K562 (cell line): ENCODE measurements around the gene FANCD2. TPM values are rescaled to one million over a fixed set of nuclear protein-coding genes. Genes with fewer than 3 reads are reported as not detected.
A peak's percentile ranks its signal among the peaks of the same experiment; 100 is the strongest.

Experiments
- FOXK2 ChIP-seq, 2 experiments: fragments of 450-650 bp; IDR thresholded peaks in 1 of 2; conservative IDR thresholded peaks in 1 of 2; 2 replicates each; pipeline ENCODE4 v1.6.1; 2016; ENCODE audit warnings: low read depth in 2 of 2, mild to moderate bottlenecking in 1 of 2
- KLF6 ChIP-seq: fragments of 250-450 bp; sonication (Bioruptor Pico); IDR thresholded peaks from 2 replicates; pipeline ENCODE4 v1.4.0; 2020; ENCODE audit warnings: mild to moderate bottlenecking, moderate library complexity, borderline replicate concordance
- NR4A1 ChIP-seq, 2 experiments: fragments of 250-450 bp in 1 of 2; fragments of 450-650 bp in 1 of 2; sonication (Bioruptor Pico) in 1 of 2; IDR thresholded peaks; 2 replicates each; pipeline versions ENCODE4 v1.4.0 to v1.6.1; 2016 to 2020; ENCODE audit warnings: mild to moderate bottlenecking in 2 of 2, missing compliant biosample characterization in 1 of 2, missing genetic modification characterization in 1 of 2, moderate library complexity in 1 of 2
- NRF1 ChIP-seq, 2 experiments: fragments of 450-650 bp; IDR thresholded peaks in 1 of 2; conservative IDR thresholded peaks in 1 of 2; 2 replicates each; pipeline ENCODE4 v1.6.1; 2014; ENCODE audit warnings: mild to moderate bottlenecking in 2 of 2
- TGIF2 ChIP-seq: sonication (generic); formaldehyde crosslinking; IDR thresholded peaks from 2 replicates; pipeline ENCODE4 v1.8.1; 2022; ENCODE audit warnings: mild to moderate bottlenecking, missing genetic modification reagents, moderate library complexity
- THAP7 ChIP-seq: fragments of 250-450 bp; sonication (Bioruptor Pico); IDR thresholded peaks from 2 replicates; pipeline ENCODE4 v1.5.0; 2021
- THRAP3 ChIP-seq: fragments of 450-650 bp; IDR thresholded peaks from 2 replicates; pipeline ENCODE4 v1.6.1; 2016; ENCODE audit warnings: mild to moderate bottlenecking, inconsistent platforms, borderline replicate concordance
- ZFP36 ChIP-seq: fragments of 150-350 bp; IDR thresholded peaks from 2 replicates; pipeline ENCODE4 v1.6.1; 2018; ENCODE audit warnings: low read length, low read depth; ENCODE audit not compliant: partially characterized antibody
- ZNF134 ChIP-seq: fragments of 250-450 bp; sonication (Bioruptor Pico); conservative IDR thresholded peaks from 2 replicates; pipeline ENCODE4 v1.4.0; 2020
- ZNF79 ChIP-seq: fragments of 250-450 bp; sonication (Bioruptor Pico); IDR thresholded peaks from 2 replicates; pipeline ENCODE4 v1.4.0; 2020; ENCODE audit warnings: low read depth, mild to moderate bottlenecking, moderate library complexity
- polyA plus RNA-seq, 8 experiments: library from polyadenylated mRNA; depleted of rRNA in 4 of 8; stranded (reverse) in 5 of 8; unstranded in 3 of 8; fragments of >200 nt; fragmentation: Nextera tagmentation in 2 of 8; fragmentation: Illumina TruSeq in 1 of 8; extraction: Ambion mirVana in 2 of 8; extraction: Trizol in 1 of 8; gene quantifications; 2 replicates each; pipeline versions ENCODE4 v1.2.1 to v1.2.3, GENCODE V29; 2011 to 2014; ENCODE audit warnings: inconsistent platforms in 1 of 8, missing spikeins in 1 of 8
- total RNA-seq, 7 experiments: library from RNA; depleted of rRNA in 6 of 7; stranded (reverse); fragments of >200 nt in 6 of 7; fragmentation: Illumina TruSeq in 2 of 7; extraction: Trizol in 2 of 7; gene quantifications; 2 replicates each; pipeline versions ENCODE4 v1.2.1 to v1.2.3, GENCODE V29; 2011 to 2021; ENCODE audit warnings: low replicate concordance in 1 of 7
- TF ChIP-seq, protein P1 (sequence below), 2 experiments: fragments of 450-650 bp in 1 of 2; sonication (generic) in 1 of 2; formaldehyde crosslinking in 1 of 2; IDR thresholded peaks; 2 replicates each; pipeline versions ENCODE4 v1.7.1 to v1.9.0; 2016 to 2022; ENCODE audit warnings: inconsistent platforms in 1 of 2, mild to moderate bottlenecking in 1 of 2, missing genetic modification reagents in 1 of 2
- TF ChIP-seq, protein P2 (sequence below), 2 experiments: fragments of 450-650 bp in 1 of 2; IDR thresholded peaks; 2 replicates each; pipeline ENCODE4 v1.6.1; 2011 to 2017; ENCODE audit warnings: low read depth in 2 of 2, antibody characterized with exemption in 1 of 2, borderline replicate concordance in 1 of 2, low read length in 1 of 2, mild to moderate bottlenecking in 1 of 2, mixed read lengths in 1 of 2; ENCODE audit not compliant: control insufficient read depth in 1 of 2

Gene FANCD2
- total and polyA plus RNA-seq, 9 of the 15 experiments (the other 6 are each of a cell fraction or from before 2014, with no cell fraction given) = 59.4 to 137 (median 96.1) TPM

DNA sequence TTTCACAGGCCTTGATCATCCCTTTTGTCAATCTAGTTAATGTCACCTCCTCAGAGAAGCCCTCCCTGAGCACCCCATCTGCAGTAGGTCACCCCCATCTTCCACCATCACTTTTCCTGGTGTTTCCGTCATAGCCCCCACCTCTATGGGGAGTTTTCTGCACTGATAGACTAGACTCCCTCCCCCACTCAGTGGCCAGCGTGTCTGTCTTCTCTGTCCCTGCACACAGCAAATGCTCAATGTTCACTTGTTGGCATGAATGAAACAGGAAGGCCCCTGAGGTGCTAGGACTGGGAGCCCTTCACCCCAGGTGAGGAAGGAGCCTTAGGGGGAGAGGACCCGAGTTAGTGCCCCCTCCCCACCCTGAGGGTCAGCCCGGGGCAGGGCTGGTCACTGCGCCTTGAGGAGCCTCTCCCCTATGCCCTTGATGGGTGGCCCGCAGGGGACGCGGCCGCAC, 15.8 kb upstream of the FANCD2 start (continued):
- TF ChIP-seq, protein P1, sequence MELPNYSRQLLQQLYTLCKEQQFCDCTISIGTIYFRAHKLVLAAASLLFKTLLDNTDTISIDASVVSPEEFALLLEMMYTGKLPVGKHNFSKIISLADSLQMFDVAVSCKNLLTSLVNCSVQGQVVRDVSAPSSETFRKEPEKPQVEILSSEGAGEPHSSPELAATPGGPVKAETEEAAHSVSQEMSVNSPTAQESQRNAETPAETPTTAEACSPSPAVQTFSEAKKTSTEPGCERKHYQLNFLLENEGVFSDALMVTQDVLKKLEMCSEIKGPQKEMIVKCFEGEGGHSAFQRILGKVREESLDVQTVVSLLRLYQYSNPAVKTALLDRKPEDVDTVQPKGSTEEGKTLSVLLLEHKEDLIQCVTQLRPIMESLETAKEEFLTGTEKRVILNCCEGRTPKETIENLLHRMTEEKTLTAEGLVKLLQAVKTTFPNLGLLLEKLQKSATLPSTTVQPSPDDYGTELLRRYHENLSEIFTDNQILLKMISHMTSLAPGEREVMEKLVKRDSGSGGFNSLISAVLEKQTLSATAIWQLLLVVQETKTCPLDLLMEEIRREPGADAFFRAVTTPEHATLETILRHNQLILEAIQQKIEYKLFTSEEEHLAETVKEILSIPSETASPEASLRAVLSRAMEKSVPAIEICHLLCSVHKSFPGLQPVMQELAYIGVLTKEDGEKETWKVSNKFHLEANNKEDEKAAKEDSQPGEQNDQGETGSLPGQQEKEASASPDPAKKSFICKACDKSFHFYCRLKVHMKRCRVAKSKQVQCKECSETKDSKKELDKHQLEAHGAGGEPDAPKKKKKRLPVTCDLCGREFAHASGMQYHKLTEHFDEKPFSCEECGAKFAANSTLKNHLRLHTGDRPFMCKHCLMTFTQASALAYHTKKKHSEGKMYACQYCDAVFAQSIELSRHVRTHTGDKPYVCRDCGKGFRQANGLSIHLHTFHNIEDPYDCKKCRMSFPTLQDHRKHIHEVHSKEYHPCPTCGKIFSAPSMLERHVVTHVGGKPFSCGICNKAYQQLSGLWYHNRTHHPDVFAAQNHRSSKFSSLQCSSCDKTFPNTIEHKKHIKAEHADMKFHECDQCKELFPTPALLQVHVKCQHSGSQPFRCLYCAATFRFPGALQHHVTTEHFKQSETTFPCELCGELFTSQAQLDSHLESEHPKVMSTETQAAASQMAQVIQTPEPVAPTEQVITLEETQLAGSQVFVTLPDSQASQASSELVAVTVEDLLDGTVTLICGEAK (IDR thresholded peaks at IDR 0.05) = no peak
- TF ChIP-seq, protein P1 (CRISPR knock-in tag; IDR thresholded peaks at IDR 0.05) = no peak
- TF ChIP-seq TGIF2 (CRISPR knock-in tag) (no peak), NRF1 (conservative IDR thresholded peaks at IDR 0.05 in 1 of 2, IDR thresholded peaks at IDR 0.05 in 1 of 2) (no peak), KLF6 (CRISPR knock-in tag) (no peak), THRAP3 (no peak), ZNF79 (CRISPR knock-in tag) (no peak), NR4A1 (CRISPR knock-in tag; IDR thresholded peaks at IDR 0.05) (no peak), NR4A1 (tag; IDR thresholded peaks at IDR 0.05) (0 out of 2 replicates have a peak, but pooled peaks have one; percentile 29), ZFP36 (peak; percentile 82), ZNF134 (no peak), FOXK2 (conservative IDR thresholded peaks at IDR 0.05 in 1 of 2, IDR thresholded peaks at IDR 0.05 in 1 of 2; ENCODE audit: low read depth in 2 of 2) (no peak), THAP7 (no peak)
- TF ChIP-seq, protein P2, sequence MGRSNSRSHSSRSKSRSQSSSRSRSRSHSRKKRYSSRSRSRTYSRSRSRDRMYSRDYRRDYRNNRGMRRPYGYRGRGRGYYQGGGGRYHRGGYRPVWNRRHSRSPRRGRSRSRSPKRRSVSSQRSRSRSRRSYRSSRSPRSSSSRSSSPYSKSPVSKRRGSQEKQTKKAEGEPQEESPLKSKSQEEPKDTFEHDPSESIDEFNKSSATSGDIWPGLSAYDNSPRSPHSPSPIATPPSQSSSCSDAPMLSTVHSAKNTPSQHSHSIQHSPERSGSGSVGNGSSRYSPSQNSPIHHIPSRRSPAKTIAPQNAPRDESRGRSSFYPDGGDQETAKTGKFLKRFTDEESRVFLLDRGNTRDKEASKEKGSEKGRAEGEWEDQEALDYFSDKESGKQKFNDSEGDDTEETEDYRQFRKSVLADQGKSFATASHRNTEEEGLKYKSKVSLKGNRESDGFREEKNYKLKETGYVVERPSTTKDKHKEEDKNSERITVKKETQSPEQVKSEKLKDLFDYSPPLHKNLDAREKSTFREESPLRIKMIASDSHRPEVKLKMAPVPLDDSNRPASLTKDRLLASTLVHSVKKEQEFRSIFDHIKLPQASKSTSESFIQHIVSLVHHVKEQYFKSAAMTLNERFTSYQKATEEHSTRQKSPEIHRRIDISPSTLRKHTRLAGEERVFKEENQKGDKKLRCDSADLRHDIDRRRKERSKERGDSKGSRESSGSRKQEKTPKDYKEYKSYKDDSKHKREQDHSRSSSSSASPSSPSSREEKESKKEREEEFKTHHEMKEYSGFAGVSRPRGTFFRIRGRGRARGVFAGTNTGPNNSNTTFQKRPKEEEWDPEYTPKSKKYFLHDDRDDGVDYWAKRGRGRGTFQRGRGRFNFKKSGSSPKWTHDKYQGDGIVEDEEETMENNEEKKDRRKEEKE (IDR thresholded peaks at IDR 0.05; ENCODE audit: borderline replicate concordance in 1 of 2, control insufficient read depth in 1 of 2, low read depth in 2 of 2, low read length in 1 of 2) = no peak
